Measurements from ENCODE around the gene TIMM29. TPM values are rescaled to one million over a fixed set of nuclear protein-coding genes. Genes with fewer than 3 reads are reported as not detected.
"Not testable (repeated sequence)": the region's sequence is repeated elsewhere in the genome, so short reads cannot be mapped to it uniquely, and the experiment has no call there.

The TIMM29 gene
- total RNA-seq, 1 donor from 2014 or later = 18.3 TPM

DNA sequence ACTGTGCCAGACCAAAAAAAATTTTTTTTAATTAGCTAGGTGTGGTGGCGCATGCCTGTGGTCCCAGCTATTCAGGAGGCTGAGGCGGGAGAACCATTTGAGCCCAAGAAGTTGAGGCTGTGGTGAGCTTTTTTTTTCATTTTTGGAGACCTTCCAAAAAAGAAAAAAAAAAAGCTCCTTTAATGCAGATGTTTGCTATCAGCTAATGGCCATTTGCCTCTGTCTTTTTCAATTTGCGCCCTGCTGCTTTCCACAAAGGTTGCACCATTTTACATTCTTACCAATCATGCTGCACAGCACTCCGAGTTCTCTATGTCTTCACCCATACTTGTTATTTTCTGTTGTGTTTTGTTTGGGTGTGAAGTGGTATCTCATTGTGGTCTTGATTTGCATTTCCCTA lies 16.7 kb downstream of the TIMM29 start:
- DNase-seq (ENCODE audit: low spot score) = no peak
- TF ChIP-seq, protein P1, sequence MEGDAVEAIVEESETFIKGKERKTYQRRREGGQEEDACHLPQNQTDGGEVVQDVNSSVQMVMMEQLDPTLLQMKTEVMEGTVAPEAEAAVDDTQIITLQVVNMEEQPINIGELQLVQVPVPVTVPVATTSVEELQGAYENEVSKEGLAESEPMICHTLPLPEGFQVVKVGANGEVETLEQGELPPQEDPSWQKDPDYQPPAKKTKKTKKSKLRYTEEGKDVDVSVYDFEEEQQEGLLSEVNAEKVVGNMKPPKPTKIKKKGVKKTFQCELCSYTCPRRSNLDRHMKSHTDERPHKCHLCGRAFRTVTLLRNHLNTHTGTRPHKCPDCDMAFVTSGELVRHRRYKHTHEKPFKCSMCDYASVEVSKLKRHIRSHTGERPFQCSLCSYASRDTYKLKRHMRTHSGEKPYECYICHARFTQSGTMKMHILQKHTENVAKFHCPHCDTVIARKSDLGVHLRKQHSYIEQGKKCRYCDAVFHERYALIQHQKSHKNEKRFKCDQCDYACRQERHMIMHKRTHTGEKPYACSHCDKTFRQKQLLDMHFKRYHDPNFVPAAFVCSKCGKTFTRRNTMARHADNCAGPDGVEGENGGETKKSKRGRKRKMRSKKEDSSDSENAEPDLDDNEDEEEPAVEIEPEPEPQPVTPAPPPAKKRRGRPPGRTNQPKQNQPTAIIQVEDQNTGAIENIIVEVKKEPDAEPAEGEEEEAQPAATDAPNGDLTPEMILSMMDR (IDR thresholded peaks at IDR 0.05; ENCODE audit: unreplicated experiment) = no peak
- H3K4me1 Mint-ChIP-seq (ENCODE audit: unreplicated experiment) = no peaks in the 10 kb centered on the region
- H3K4me3 Mint-ChIP-seq (ENCODE audit: unreplicated experiment) = no peak overlapping the region
- H3K9me3 Mint-ChIP-seq (ENCODE audit: unreplicated experiment) = no peaks in the 10 kb centered on the region
- no peak overlapping the region for H3K27ac Mint-ChIP-seq (ENCODE audit: unreplicated experiment)
- no peaks in the 10 kb centered on the region for H3K36me3 Mint-ChIP-seq (ENCODE audit: low read depth, unreplicated experiment)
- peaks cover 1% of the 10 kb centered on the region for H3K27me3 Mint-ChIP-seq (ENCODE audit: unreplicated experiment)

DNA sequence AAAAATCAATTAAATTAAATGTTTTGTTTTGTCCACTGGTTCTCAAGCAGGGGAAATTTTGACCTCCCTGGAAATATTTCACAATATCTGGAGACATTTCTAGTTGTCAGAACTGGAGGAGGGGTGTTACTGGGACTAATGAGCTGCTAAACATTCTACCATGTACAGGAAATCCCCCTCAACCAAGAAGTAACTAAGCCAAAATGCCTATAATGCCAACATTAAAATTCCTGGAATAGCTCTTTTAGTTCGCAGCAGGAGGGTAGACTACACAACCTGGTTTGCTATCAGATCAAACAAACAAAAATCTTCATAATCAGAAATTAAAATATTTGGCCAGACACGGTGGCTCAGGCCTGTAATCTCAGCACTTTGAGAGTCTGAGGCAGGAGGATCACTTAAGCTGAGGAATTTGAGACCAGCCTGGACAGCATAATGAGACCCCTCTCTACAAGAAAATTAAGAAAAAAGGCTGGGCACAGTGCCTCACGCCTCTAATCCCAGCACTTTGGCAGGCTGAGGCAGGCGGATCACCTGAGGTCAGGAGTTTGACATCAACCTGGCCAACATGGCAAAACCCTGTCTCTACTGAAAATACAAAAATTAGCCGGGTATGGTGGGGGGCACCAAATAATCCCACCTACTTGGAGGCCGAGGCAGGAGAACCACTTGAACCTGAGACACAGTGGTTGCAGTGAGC lies 18.5 kb downstream of the TIMM29 start:
- DNase-seq (ENCODE audit: low spot score) = no peak
- Mint-ChIP-seq H3K27me3 (ENCODE audit: unreplicated experiment) (no peaks in the 10 kb centered on the region), H3K9me3 (ENCODE audit: unreplicated experiment) (no peaks in the 10 kb centered on the region), H3K4me1 (ENCODE audit: unreplicated experiment) (no peaks in the 10 kb centered on the region), H3K36me3 (ENCODE audit: low read depth, unreplicated experiment) (no peaks in the 10 kb centered on the region), H3K27ac (ENCODE audit: unreplicated experiment) (no peak overlapping the region), H3K4me3 (ENCODE audit: unreplicated experiment) (no peak overlapping the region)
- TF ChIP-seq, protein P1 (IDR thresholded peaks at IDR 0.05; ENCODE audit: unreplicated experiment) = no peak

- Mint-ChIP-seq H3K27me3 (ENCODE audit: unreplicated experiment) (no peaks in the 10 kb centered on the region), H3K9me3 (ENCODE audit: unreplicated experiment) (no peaks in the 10 kb centered on the region), H3K4me3 (ENCODE audit: unreplicated experiment) (no peak overlapping the region), H3K4me1 (ENCODE audit: unreplicated experiment) (no peaks in the 10 kb centered on the region), H3K36me3 (ENCODE audit: low read depth, unreplicated experiment) (no peaks in the 10 kb centered on the region), H3K27ac (ENCODE audit: unreplicated experiment) (no peak overlapping the region)
- DNase-seq (ENCODE audit: low spot score) = no peak
- TF ChIP-seq, protein P1 (IDR thresholded peaks at IDR 0.05; ENCODE audit: unreplicated experiment) = no peak
Observed at GRCh38 chr19:10952809-10953208, 24.2 kb downstream of the TIMM29 start.

DNA sequence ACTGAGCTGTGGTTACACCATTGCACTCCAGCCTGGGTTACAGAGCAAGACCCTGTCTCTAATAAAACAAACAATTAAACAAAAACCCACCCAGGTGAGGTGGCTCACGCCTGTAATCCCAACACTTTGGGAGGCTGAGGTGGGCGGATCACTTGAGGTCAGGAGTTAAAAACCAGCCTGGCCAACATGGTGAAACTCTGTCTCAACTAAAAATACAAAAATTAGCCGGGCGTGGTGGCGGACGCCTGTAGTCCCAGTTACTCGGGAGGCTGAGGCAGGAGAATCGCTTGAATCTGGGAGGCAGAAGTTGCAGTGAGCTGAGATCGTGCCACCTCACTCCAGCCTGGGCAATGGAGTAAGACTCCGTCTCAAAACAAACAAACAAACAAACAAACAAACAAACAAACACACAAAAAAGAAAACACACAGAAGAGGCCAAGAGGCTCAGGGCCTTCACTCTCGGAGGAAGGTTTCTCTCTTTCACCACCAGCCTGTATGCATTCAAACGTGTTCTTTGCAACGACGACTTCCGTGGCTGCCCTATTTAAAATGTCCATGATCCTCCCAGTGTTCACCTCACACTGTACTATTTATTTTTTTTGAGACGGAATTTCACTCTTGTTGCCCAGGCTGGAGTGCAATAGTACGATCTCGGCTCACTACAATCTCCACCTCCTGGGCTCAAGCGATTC lies 30.8 kb downstream of the TIMM29 start:
- not testable (repeated sequence) for H3K9me3 Mint-ChIP-seq (ENCODE audit: unreplicated experiment); H3K27ac Mint-ChIP-seq (ENCODE audit: unreplicated experiment); DNase-seq (ENCODE audit: low spot score)
- Mint-ChIP-seq H3K36me3 (ENCODE audit: low read depth, unreplicated experiment) (peaks cover 13% of the 10 kb centered on the region), H3K4me3 (ENCODE audit: unreplicated experiment) (peak overlapping the region; percentile 91), H3K27me3 (ENCODE audit: unreplicated experiment) (peaks cover 18% of the 10 kb centered on the region), H3K4me1 (ENCODE audit: unreplicated experiment) (peaks cover 23% of the 10 kb centered on the region)

DNA sequence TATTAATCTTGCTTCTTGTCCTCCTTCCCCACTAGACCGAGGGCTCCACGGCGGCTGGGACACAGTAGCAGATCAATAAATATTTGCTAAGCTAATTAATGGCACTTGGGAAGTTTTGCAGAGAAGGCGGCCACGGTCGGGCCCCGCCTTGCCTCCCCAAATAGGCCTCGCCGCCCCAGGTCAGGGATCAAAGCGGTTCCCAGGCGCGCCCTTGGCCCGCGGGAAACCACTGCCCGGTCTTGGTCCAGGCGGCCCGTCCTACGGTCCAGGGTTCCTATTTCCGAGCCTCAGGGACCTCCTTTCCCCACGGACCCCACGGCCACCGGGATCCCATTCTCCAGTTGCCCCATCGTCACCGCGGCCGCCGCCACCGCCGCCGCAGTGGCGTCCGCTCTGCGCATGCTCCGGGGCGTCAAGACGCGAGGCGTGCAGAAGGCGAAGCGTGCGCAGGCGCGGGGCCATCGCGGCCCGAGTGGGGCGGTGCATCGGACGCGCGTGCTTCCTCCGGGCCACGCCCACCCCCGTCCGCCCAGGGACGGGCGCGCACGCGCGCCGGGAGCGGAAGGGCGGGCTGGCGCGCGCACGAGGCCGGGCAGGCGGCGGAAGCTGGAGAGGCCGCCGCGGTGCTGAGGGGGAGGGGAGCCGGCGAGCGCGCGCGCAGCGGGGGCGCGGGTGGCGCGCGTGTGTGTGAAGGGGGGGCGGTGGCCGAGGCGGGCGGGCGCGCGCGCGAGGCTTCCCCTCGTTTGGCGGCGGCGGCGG lies 31.9 kb downstream of the TIMM29 start, which contains the start of gene SMARCA4:
TSS of gene SMARCA4 (plus strand) at position 717 of the 759 bp plus-strand sequence. CDS start 23,122 bp downstream, outside the sequence.
- H3K4me3 Mint-ChIP-seq (ENCODE audit: unreplicated experiment) = peak within 1 kb of the TSS; percentile 99
- peaks cover 20% of the 10 kb centered on the region for H3K27me3 Mint-ChIP-seq (ENCODE audit: unreplicated experiment)
- DNase-seq (ENCODE audit: low spot score) = peak; percentile 99
- no peaks in the 10 kb centered on the region for H3K9me3 Mint-ChIP-seq (ENCODE audit: unreplicated experiment)
- H3K36me3 Mint-ChIP-seq (ENCODE audit: low read depth, unreplicated experiment) = peaks cover 16% of the 10 kb centered on the region
- peaks cover 23% of the 10 kb centered on the region for H3K4me1 Mint-ChIP-seq (ENCODE audit: unreplicated experiment)
- peak within 1 kb of the TSS; percentile 96 for H3K27ac Mint-ChIP-seq (ENCODE audit: unreplicated experiment)
- TF ChIP-seq, protein P1 (IDR thresholded peaks at IDR 0.05; ENCODE audit: unreplicated experiment) = no peak
